ENCODE data around the gene NRN1L.

NRN1L gene

GRCh38 chr16:67935402-67936123 lies 50.9 kb downstream of the NRN1L start:
- DNase-seq (ENCODE audit: low spot score), result peak; percentile 99
